ENCODE data around the gene VTN. TPM values are rescaled to one million over a fixed set of nuclear protein-coding genes. Genes with fewer than 3 reads are reported as not detected.

VTN gene
- total and polyA plus RNA-seq, 11 donors: 16.9 to 120 (median 65.3) TPM

DNA sequence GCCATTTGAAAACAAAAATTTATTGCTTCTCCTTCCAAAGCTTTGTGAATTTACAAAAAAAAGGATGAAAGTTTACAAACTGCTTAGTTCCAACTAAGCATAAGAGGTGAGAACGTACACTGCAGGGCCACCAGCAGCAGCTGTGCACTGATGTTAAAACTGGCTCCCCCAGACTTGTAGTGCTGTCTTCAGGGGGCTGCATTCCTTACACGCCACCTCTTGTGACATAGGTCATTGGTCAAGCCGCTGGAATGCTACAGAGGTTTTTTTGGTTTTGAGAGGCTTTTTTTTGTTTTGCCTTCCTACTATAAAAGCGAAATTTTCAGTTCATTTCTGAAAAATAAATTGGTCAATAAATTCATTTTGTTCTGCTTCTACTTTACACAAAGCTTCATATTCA, 41.8 kb downstream of the VTN start:
- DNase-seq (no peak), ATAC-seq (no peak)
- H3K4me3 ChIP-seq: no peak overlapping the region
- no peaks in the 10 kb centered on the region for H3K9me3 ChIP-seq
- intact Hi-C loops (cut with DNase I): no loop called here
- 75 to 87% (median 77%) methylated on average over 4 of the region's 4 CpGs for WGBS, 4 donors
- TF ChIP-seq, protein P1, sequence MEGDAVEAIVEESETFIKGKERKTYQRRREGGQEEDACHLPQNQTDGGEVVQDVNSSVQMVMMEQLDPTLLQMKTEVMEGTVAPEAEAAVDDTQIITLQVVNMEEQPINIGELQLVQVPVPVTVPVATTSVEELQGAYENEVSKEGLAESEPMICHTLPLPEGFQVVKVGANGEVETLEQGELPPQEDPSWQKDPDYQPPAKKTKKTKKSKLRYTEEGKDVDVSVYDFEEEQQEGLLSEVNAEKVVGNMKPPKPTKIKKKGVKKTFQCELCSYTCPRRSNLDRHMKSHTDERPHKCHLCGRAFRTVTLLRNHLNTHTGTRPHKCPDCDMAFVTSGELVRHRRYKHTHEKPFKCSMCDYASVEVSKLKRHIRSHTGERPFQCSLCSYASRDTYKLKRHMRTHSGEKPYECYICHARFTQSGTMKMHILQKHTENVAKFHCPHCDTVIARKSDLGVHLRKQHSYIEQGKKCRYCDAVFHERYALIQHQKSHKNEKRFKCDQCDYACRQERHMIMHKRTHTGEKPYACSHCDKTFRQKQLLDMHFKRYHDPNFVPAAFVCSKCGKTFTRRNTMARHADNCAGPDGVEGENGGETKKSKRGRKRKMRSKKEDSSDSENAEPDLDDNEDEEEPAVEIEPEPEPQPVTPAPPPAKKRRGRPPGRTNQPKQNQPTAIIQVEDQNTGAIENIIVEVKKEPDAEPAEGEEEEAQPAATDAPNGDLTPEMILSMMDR (IDR thresholded peaks at IDR 0.05): no peak
- TF ChIP-seq POLR2A (IDR thresholded peaks at IDR 0.05): no peak
- H3K27ac ChIP-seq: no peak overlapping the region
- H3K4me1 ChIP-seq: peaks cover 0 to 7% (median 0%) of the 10 kb centered on the region in 12 donors
- no peaks in the 10 kb centered on the region for H3K27me3 ChIP-seq
- peaks cover 0 to 61% (median 51%) of the 10 kb centered on the region in 9 donors for H3K36me3 ChIP-seq

DNA sequence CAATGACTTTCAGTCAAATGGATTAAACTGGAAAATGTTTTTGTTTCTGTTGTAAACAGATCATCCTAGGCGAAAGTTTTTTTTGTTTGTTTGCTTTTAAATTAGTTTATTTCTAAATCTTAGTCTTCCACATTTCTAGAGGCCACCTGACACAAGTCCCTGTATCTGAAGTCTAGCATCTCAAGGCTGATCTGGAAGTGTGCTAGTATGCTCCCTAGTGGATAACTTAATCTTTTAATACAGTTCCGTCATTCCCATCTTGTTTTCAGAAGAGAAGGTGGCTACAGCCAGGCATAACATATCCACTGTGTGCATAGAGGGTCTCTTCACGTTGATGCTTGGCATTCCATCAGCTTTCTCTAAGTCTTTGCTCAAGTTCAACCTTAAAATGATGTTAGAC, 42.4 kb downstream of the VTN start:
- H3K4me1 ChIP-seq: peaks cover 0 to 5% (median 0%) of the 10 kb centered on the region in 12 donors
- DNase-seq: no peak
- ATAC-seq: no peak
- WGBS, 4 donors: 65 to 71% (median 68%) methylated on average over 3 of the region's 3 CpGs
- TF ChIP-seq, protein P1 (IDR thresholded peaks at IDR 0.05): no peak
- TF ChIP-seq POLR2A (IDR thresholded peaks at IDR 0.05): no peak
- no peaks in the 10 kb centered on the region for H3K27me3 ChIP-seq
- H3K27ac ChIP-seq: no peak overlapping the region
- intact Hi-C loops (cut with DNase I): no loop called here
- no peak overlapping the region for H3K4me3 ChIP-seq
- H3K9me3 ChIP-seq: no peaks in the 10 kb centered on the region
- peaks cover 0 to 60% (median 51%) of the 10 kb centered on the region in 9 donors for H3K36me3 ChIP-seq

DNA sequence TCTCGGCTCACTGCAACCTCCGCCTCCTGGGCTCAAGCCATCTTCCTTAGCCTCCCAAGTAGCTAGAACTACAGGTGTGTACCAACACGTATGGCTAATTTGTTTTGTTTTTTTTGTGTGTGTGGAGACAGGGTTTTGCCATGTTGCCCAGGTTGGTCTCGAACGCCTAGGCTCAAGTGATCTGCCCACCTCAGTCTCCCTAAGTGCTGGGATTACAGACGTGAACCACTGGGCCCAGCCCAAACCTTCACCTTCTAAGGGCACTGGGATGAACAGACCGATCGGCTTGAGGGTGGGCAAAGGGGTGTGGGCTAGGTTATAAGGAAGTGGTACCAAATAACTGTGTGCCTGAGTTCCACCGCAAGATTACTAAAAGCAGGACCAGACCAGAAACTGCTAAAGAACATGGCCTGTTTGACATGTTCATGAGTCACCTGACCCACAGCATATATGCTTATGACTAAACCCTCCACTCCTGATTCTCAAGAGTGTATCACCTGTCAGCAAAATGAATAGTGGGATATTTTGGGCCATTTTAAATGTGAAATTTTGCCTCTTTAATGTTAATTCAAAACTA, 43.0 kb downstream of the VTN start:
- Histone ChIP-seq H3K4me3 (no peak overlapping the region), H3K27ac (no peak overlapping the region), H3K9me3 (no peaks in the 10 kb centered on the region), H3K36me3 (peaks cover 0 to 56% (median 51%) of the 10 kb centered on the region in 9 donors), H3K27me3 (no peaks in the 10 kb centered on the region), H3K4me1 (peaks cover 0 to 5% (median 0%) of the 10 kb centered on the region in 12 donors)
- DNase-seq (no peak), ATAC-seq (no peak)
- intact Hi-C loops (cut with DNase I): no loop called here
- WGBS, 4 donors: 92 to 95% (median 95%) methylated on average over 9 of the region's 9 CpGs
- TF ChIP-seq POLR2A (IDR thresholded peaks at IDR 0.05): no peak
- TF ChIP-seq, protein P1 (IDR thresholded peaks at IDR 0.05): no peak

DNA sequence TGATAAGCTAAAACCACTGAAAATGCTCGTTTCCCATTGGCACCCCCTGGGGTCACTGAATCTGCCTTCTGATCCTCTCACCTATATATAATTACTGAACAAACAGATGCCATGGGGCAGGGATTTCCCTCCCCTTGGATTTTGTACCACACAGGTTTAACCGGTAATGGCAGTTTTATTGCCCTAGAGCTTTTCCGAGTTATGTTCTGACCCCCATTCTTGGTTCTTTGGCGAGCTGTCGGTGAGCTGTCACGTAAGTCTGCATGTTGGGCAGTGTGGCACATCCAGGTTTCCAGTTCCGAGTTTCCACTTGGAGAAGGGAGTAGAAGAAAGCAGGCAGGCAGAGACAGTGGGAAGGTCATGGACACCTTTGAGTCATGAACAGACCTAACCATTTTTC, 44.0 kb downstream of the VTN start:
- H3K9me3 ChIP-seq: no peaks in the 10 kb centered on the region
- no peak for ATAC-seq
- intact Hi-C loops (cut with DNase I): no loop called here
- no peak overlapping the region for H3K4me3 ChIP-seq
- peaks cover 0 to 47% (median 42%) of the 10 kb centered on the region in 9 donors for H3K36me3 ChIP-seq
- peaks cover 0 to 5% (median 0%) of the 10 kb centered on the region in 12 donors for H3K4me1 ChIP-seq
- H3K27ac ChIP-seq: no peak overlapping the region
- no peaks in the 10 kb centered on the region for H3K27me3 ChIP-seq
- no peak for TF ChIP-seq POLR2A (IDR thresholded peaks at IDR 0.05)
- TF ChIP-seq, protein P1 (IDR thresholded peaks at IDR 0.05): no peak
- no peak for DNase-seq
- 92 to 94% (median 94%) methylated on average over 7 of the region's 7 CpGs for WGBS, 4 donors
